Measurements from ENCODE around the gene TRRAP. TPM values are rescaled to one million over a fixed set of nuclear protein-coding genes. Genes with fewer than 3 reads are reported as not detected.

The TRRAP gene
- total RNA-seq, 1 experiment from 2014 or later, result 55.8 TPM

DNA sequence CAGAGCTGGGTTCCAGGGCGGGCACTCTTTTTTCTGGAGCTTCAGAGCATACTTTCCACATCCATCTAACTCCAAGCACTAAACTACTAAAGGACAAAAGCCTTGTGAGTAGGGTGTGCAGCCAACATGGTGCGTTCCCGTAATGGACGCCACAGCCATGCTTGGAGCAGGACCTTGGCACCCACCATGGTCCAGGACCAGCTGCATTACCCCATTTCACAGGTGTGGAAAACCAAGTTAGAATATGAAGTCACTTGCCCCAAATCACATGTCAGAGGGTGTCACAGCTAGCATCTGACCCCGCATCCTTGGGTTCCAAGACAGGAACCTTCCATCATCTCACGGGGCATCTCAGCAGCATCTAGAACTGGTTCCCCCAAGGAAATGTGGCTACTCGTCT lies 153.2 kb downstream of the TRRAP start:
- Histone ChIP-seq H3K9me3 (ENCODE audit: insufficient read depth, low read depth) (no peaks in the 10 kb centered on the region), H3K27ac (no peak overlapping the region), H3K4me3 (no peak overlapping the region), H3K4me2 (no peak overlapping the region), H3F3A (ENCODE audit: insufficient read depth, low read depth) (peaks cover 38% of the 10 kb centered on the region; the same call in 1 of the 2 replicates), H3K4me1 (replicated peaks; ENCODE audit: insufficient read depth) (no peaks in the 10 kb centered on the region), H3K79me2 (ENCODE audit: low read depth) (no peaks in the 10 kb centered on the region; the same call in 1 of the 2 replicates), H3K27me3 (ENCODE audit: insufficient read depth, low read depth) (no peaks in the 10 kb centered on the region), H3K36me3 (ENCODE audit: low read depth) (peaks cover 43% of the 10 kb centered on the region), H4K20me1 (ENCODE audit: insufficient read depth) (peaks cover 7% of the 10 kb centered on the region; the same call in 1 of the 2 replicates), H3K9me2 (ENCODE audit: insufficient read depth) (no peaks in the 10 kb centered on the region), H2AFZ (no peak overlapping the region)
- BruUV-seq (replicated peaks), result no TSS peak
- intact Hi-C loops (cut with micrococcal nuclease; ENCODE audit: unreplicated experiment), result no loop called here
- no peak for DNase-seq
- ChIA-PET POLR2A (ENCODE audit: unreplicated experiment) (no interaction called here), CTCF (no interaction called here)
- TF ChIP-seq EZH2 (IDR thresholded peaks at IDR 0.05; ENCODE audit: low read depth), result no peak
- TF ChIP-seq, protein P1, sequence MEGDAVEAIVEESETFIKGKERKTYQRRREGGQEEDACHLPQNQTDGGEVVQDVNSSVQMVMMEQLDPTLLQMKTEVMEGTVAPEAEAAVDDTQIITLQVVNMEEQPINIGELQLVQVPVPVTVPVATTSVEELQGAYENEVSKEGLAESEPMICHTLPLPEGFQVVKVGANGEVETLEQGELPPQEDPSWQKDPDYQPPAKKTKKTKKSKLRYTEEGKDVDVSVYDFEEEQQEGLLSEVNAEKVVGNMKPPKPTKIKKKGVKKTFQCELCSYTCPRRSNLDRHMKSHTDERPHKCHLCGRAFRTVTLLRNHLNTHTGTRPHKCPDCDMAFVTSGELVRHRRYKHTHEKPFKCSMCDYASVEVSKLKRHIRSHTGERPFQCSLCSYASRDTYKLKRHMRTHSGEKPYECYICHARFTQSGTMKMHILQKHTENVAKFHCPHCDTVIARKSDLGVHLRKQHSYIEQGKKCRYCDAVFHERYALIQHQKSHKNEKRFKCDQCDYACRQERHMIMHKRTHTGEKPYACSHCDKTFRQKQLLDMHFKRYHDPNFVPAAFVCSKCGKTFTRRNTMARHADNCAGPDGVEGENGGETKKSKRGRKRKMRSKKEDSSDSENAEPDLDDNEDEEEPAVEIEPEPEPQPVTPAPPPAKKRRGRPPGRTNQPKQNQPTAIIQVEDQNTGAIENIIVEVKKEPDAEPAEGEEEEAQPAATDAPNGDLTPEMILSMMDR (conservative IDR thresholded peaks at IDR 0.05), result no peak

DNA sequence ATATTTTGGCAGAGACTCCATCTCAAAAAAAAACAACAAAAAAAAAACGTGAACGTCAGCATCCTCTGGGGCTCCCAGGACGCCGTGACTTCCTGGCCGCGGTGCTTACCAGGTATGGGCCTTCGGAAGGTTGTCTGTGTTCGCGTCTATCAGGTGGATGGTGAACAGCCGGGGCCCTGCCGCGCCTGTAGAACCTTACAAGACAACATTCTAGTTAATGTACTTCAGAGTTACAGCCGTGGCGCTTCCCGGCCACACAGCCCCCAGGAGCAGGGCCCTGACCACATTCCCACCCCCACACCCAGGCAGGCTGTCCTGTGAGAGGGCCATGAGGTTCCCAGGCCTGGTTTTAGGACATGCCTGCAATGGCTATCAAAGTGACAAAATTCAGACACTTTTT lies 154.6 kb downstream of the TRRAP start:
- Histone ChIP-seq H3K27ac (no peak overlapping the region), H3K4me2 (no peak overlapping the region), H3K9me2 (ENCODE audit: insufficient read depth) (no peaks in the 10 kb centered on the region), H3K9me3 (ENCODE audit: insufficient read depth, low read depth) (no peaks in the 10 kb centered on the region), H3K4me1 (replicated peaks; ENCODE audit: insufficient read depth) (no peaks in the 10 kb centered on the region), H4K20me1 (ENCODE audit: insufficient read depth) (peaks cover 11% of the 10 kb centered on the region), H3K4me3 (no peak overlapping the region), H3K79me2 (ENCODE audit: low read depth) (no peaks in the 10 kb centered on the region), H3F3A (ENCODE audit: insufficient read depth, low read depth) (peaks cover 44% of the 10 kb centered on the region; the same call in 1 of the 2 replicates), H2AFZ (no peak overlapping the region), H3K36me3 (ENCODE audit: low read depth) (peaks cover 56% of the 10 kb centered on the region), H3K27me3 (ENCODE audit: insufficient read depth, low read depth) (no peaks in the 10 kb centered on the region)
- no peak for DNase-seq
- ChIA-PET CTCF (no interaction called here), POLR2A (ENCODE audit: unreplicated experiment) (no interaction called here)
- no TSS peak for BruUV-seq (replicated peaks)
- intact Hi-C loops (cut with micrococcal nuclease; ENCODE audit: unreplicated experiment), result no loop called here
- TF ChIP-seq, protein P1 (conservative IDR thresholded peaks at IDR 0.05), result no peak
- TF ChIP-seq EZH2 (IDR thresholded peaks at IDR 0.05; ENCODE audit: low read depth), result no peak

DNA sequence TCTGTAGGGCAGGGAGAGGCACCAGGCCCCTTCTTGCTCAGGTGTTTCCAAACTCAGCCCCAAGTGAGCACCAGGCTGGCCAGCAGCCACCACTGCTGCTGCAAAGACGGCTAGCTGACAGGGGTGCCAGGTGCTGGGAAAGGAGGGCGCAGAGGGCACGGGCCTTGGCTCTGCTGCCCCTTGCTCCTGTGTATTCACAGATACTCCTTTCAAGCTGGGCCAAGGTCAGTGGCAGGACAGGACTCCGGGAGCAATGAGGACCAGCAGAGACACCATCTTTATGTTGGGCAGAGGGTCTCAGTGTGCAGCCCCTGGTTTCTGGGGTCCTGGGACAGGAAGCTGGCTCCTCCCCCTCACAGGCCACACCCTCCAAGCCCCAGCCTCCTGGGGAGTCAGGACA lies 155.4 kb downstream of the TRRAP start:
- intact Hi-C loops (cut with micrococcal nuclease; ENCODE audit: unreplicated experiment), result no loop called here
- H3K36me3 ChIP-seq (ENCODE audit: low read depth), result peaks cover 64% of the 10 kb centered on the region
- peaks cover 11% of the 10 kb centered on the region for H4K20me1 ChIP-seq (ENCODE audit: insufficient read depth)

More for the DNA sequence above, 155.4 kb downstream of the TRRAP start:
- no peak for DNase-seq
- Histone ChIP-seq H3K9me3 (ENCODE audit: insufficient read depth, low read depth) (no peaks in the 10 kb centered on the region), H3K4me1 (replicated peaks; ENCODE audit: insufficient read depth) (no peaks in the 10 kb centered on the region), H2AFZ (no peak overlapping the region), H3K27me3 (ENCODE audit: insufficient read depth, low read depth) (no peaks in the 10 kb centered on the region), H3K9me2 (ENCODE audit: insufficient read depth) (no peaks in the 10 kb centered on the region), H3F3A (ENCODE audit: insufficient read depth, low read depth) (peaks cover 41% of the 10 kb centered on the region; the same call in 1 of the 2 replicates), H3K4me3 (no peak overlapping the region), H3K4me2 (no peak overlapping the region), H3K79me2 (ENCODE audit: low read depth) (no peaks in the 10 kb centered on the region), H3K27ac (no peak overlapping the region)
- POLR2A ChIA-PET (ENCODE audit: unreplicated experiment), result no interaction called here
- TF ChIP-seq, protein P1 (conservative IDR thresholded peaks at IDR 0.05), result no peak
- TF ChIP-seq EZH2 (IDR thresholded peaks at IDR 0.05; ENCODE audit: low read depth), result no peak
- CTCF ChIA-PET, result no interaction called here
- BruUV-seq (replicated peaks), result no TSS peak
